Upper lobe of right lung (tissue), 1 donor: ENCODE results near the gene SUSD2. TPM values are rescaled to one million over a fixed set of nuclear protein-coding genes. Genes with fewer than 3 reads are reported as not detected.

Experiments
- ATAC-seq: fragments of 200-7000 bp; cut with Tn5 transposase; one replicate; pipeline ENCODE4 v1.9.1; 2020; ENCODE audit warnings: mild to moderate bottlenecking, moderate library complexity
- DNase-seq: peaks from one replicate; pipeline ENCODE4 v3.0.0-alpha.2; 2020
- H3K27ac ChIP-seq: fragments of 200-600 bp; one replicate; pipeline ENCODE4 v1.8.0; 2022
- H3K27me3 ChIP-seq: fragments of 200-600 bp; one replicate; pipeline ENCODE4 v1.8.0; 2022; ENCODE audit warnings: mild to moderate bottlenecking
- H3K36me3 ChIP-seq: fragments of 200-600 bp; one replicate; pipeline ENCODE4 v1.8.0; 2022
- H3K4me1 ChIP-seq: fragments of 200-600 bp; one replicate; pipeline ENCODE4 v1.8.0; 2022
- H3K4me3 ChIP-seq: fragments of 200-600 bp; one replicate; pipeline ENCODE4 v1.8.0; 2022; ENCODE audit warnings: mild to moderate bottlenecking
- H3K9me3 ChIP-seq: fragments of 200-600 bp; one replicate; pipeline ENCODE4 v1.8.0; 2022
- CTCF ChIP-seq: fragments of 200-600 bp; IDR thresholded peaks from one replicate; pipeline ENCODE4 v1.8.0; 2022; ENCODE audit warnings: antibody characterized with exemption
- intact Hi-C: fragments of 100-400 bp; cut with DNase I; formaldehyde crosslinking; loops from one replicate; pipeline ENCODE4 v1.11.0; 2022
- total RNA-seq: library from RNA; stranded (reverse); fragmentation: NEBNext Ultra II Directional; extraction: Animal tissue kit (Norgen Biotek cat#: 25700); gene quantifications from one replicate; pipeline ENCODE4 v1.2.1, GENCODE V29; 2021
- donor health status: DM: no; HTN: yes; CAD: no; lungs with severe emphysema.

Gene SUSD2
- total RNA-seq, 1 donor from 2014 or later, result 277 TPM

- TF ChIP-seq CTCF, result no peak
- H3K27ac ChIP-seq, result no peak overlapping the region
- intact Hi-C loops, result loop anchor here (10.0 kb wide), 1 partner anchor 72 kb away; no protein-coding TSS in a partner anchor
- no peak overlapping the region for H3K4me3 ChIP-seq
- no peak for ATAC-seq
- no peaks in the 10 kb centered on the region for H3K27me3 ChIP-seq
- H3K36me3 ChIP-seq, result peaks cover 50% of the 10 kb centered on the region
- DNase-seq, result no peak
- peaks cover 4% of the 10 kb centered on the region for H3K4me1 ChIP-seq
- no peaks in the 10 kb centered on the region for H3K9me3 ChIP-seq
Measured at GRCh38 chr22:24177045-24177444, 4.2 kb upstream of the SUSD2 start.

- Histone ChIP-seq H3K27me3 (no peaks in the 10 kb centered on the region), H3K4me3 (no peak overlapping the region), H3K36me3 (peaks cover 46% of the 10 kb centered on the region), H3K9me3 (no peaks in the 10 kb centered on the region), H3K27ac (no peak overlapping the region), H3K4me1 (peaks cover 4% of the 10 kb centered on the region)
- TF ChIP-seq CTCF, result no peak
- DNase-seq, result no peak
- intact Hi-C loops, result loop anchor here (10.0 kb wide), 1 partner anchor 73 kb away; no protein-coding TSS in a partner anchor
- ATAC-seq, result no peak
Measured at GRCh38 chr22:24177456-24177855, 3.8 kb upstream of the SUSD2 start.

GRCh38 chr22:24178021-24178431, 3.3 kb upstream of the SUSD2 start:
- intact Hi-C loops, result loop anchor here (10.0 kb wide), 1 partner anchor 73 kb away; no protein-coding TSS in a partner anchor
- DNase-seq (no peak), ATAC-seq (no peak)
- H3K27me3 ChIP-seq, result no peaks in the 10 kb centered on the region
- peaks cover 4% of the 10 kb centered on the region for H3K4me1 ChIP-seq
- no peak for TF ChIP-seq CTCF
- H3K36me3 ChIP-seq, result peaks cover 41% of the 10 kb centered on the region
- H3K27ac ChIP-seq, result no peak overlapping the region
- H3K9me3 ChIP-seq, result no peaks in the 10 kb centered on the region
- H3K4me3 ChIP-seq, result no peak overlapping the region

- peak; percentile 18 for TF ChIP-seq CTCF
- Histone ChIP-seq H3K36me3 (peaks cover 33% of the 10 kb centered on the region), H3K4me1 (peaks cover 4% of the 10 kb centered on the region), H3K27me3 (no peaks in the 10 kb centered on the region), H3K9me3 (no peaks in the 10 kb centered on the region), H3K27ac (no peak overlapping the region), H3K4me3 (no peak overlapping the region)
- intact Hi-C loops, result loop anchor here (10.0 kb wide), 1 partner anchor 74 kb away; no protein-coding TSS in a partner anchor
- DNase-seq (no peak), ATAC-seq (no peak)
Measured at GRCh38 chr22:24178502-24179440, 2.5 kb upstream of the SUSD2 start.

GRCh38 chr22:24179478-24180210, 1.6 kb upstream of the SUSD2 start:
- Histone ChIP-seq H3K4me1 (peaks cover 4% of the 10 kb centered on the region), H3K36me3 (peaks cover 27% of the 10 kb centered on the region), H3K27me3 (no peaks in the 10 kb centered on the region), H3K9me3 (no peaks in the 10 kb centered on the region), H3K4me3 (no peak overlapping the region), H3K27ac (peak overlapping the region; percentile 11)
- ATAC-seq (no peak), DNase-seq (no peak)
- intact Hi-C loops, result loop anchor here (10.0 kb wide), 1 partner anchor 75 kb away; no protein-coding TSS in a partner anchor
- TF ChIP-seq CTCF, result no peak
